Measurements from ENCODE around the gene DNTTIP2.

DNA sequence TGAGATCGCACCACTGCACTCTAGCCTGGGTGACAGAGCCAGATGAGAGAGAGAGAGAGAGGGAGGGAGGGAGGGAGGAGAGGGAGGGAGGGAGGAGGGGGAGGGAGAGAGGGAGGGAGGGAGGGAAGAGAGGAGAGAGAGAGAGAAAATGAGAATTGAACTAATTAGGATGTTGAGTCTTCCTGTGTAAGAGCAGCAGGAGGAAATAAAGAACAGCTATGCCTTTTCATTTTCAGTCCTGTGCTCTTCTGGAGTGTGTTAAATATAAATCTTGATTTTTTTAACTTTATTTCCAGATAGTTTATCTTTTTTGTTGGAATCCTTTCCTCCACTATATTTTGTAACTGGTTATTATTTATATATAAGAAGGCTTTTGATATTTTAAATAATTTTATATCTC is 27.1 kb downstream of the DNTTIP2 start:
- TF ChIP-seq, protein P1, sequence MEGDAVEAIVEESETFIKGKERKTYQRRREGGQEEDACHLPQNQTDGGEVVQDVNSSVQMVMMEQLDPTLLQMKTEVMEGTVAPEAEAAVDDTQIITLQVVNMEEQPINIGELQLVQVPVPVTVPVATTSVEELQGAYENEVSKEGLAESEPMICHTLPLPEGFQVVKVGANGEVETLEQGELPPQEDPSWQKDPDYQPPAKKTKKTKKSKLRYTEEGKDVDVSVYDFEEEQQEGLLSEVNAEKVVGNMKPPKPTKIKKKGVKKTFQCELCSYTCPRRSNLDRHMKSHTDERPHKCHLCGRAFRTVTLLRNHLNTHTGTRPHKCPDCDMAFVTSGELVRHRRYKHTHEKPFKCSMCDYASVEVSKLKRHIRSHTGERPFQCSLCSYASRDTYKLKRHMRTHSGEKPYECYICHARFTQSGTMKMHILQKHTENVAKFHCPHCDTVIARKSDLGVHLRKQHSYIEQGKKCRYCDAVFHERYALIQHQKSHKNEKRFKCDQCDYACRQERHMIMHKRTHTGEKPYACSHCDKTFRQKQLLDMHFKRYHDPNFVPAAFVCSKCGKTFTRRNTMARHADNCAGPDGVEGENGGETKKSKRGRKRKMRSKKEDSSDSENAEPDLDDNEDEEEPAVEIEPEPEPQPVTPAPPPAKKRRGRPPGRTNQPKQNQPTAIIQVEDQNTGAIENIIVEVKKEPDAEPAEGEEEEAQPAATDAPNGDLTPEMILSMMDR (IDR thresholded peaks at IDR 0.05; ENCODE audit: low read depth, low read length): no peak
- TF ChIP-seq POLR2A (IDR thresholded peaks at IDR 0.05; ENCODE audit: extremely low read depth, insufficient read length) (no peak), MYC (IDR thresholded peaks at IDR 0.05; ENCODE audit: low read depth, low read length) (no peak)
- TF ChIP-seq, protein P2, sequence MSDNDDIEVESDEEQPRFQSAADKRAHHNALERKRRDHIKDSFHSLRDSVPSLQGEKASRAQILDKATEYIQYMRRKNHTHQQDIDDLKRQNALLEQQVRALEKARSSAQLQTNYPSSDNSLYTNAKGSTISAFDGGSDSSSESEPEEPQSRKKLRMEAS (IDR thresholded peaks at IDR 0.05; ENCODE audit: low read depth, low read length): no peak

Data from NB4 (cell line).